ENCODE data around the gene SPINDOC.
"Not testable (repeated sequence)": the region's sequence is repeated elsewhere in the genome, so short reads cannot be mapped to it uniquely, and the experiment has no call there.

Gene SPINDOC

GRCh38 chr11:63813035-63813562, at the start of gene SPINDOC:
Gene SPINDOC, plus strand, starts transcription at chr11:63813456. Its CDS starts 231 bp downstream, at chr11:63813687.
- no peak for FAIRE-seq
- DNase-seq (ENCODE audit: low spot score) = peak; percentile 32

GRCh38 chr11:63763496-63764339, 49.5 kb upstream of the SPINDOC start:
- no peak for FAIRE-seq
- no peak for DNase-seq (ENCODE audit: low spot score)

GRCh38 chr11:63764340-63764678, 48.9 kb upstream of the SPINDOC start:
- no peak for DNase-seq (ENCODE audit: low spot score)
- no peak for FAIRE-seq

- DNase-seq (ENCODE audit: low spot score) (no peak), FAIRE-seq (no peak)
These were observed 48.3 kb upstream of the SPINDOC start for GRCh38 chr11:63764679-63765647.

- DNase-seq (ENCODE audit: low spot score) (no peak), FAIRE-seq (no peak)
These were observed 47.5 kb upstream of the SPINDOC start for GRCh38 chr11:63765688-63766241.

GRCh38 chr11:63766531-63767235, 46.6 kb upstream of the SPINDOC start:
- no peak for FAIRE-seq
- DNase-seq (ENCODE audit: low spot score) = no peak

- FAIRE-seq (no peak), DNase-seq (ENCODE audit: low spot score) (no peak)
These were observed 46.0 kb upstream of the SPINDOC start for GRCh38 chr11:63767267-63767564.

- peak; percentile 23 for DNase-seq (ENCODE audit: low spot score)
- no peak for FAIRE-seq
These were observed 45.6 kb upstream of the SPINDOC start for GRCh38 chr11:63767565-63768236.

- peak; percentile 15 for DNase-seq (ENCODE audit: low spot score)
- no peak for FAIRE-seq
These were observed 44.8 kb upstream of the SPINDOC start, which contains the start of gene ZFTA for GRCh38 chr11:63768237-63769041. Gene ZFTA, minus strand, starts transcription at chr11:63768775. Its CDS starts 153 bp downstream, at chr11:63768622.

GRCh38 chr11:63769042-63769713, 44.1 kb upstream of the SPINDOC start:
- no peak for DNase-seq (ENCODE audit: low spot score)
- FAIRE-seq = no peak

GRCh38 chr11:63769714-63770455, 43.4 kb upstream of the SPINDOC start:
- no peak for DNase-seq (ENCODE audit: low spot score)
- no peak for FAIRE-seq

- no peak for FAIRE-seq
- DNase-seq (ENCODE audit: low spot score) = no peak
These were observed 42.5 kb upstream of the SPINDOC start for GRCh38 chr11:63770763-63771162.

GRCh38 chr11:63771741-63772318, 41.4 kb upstream of the SPINDOC start:
- DNase-seq (ENCODE audit: low spot score); FAIRE-seq: not testable (repeated sequence)

GRCh38 chr11:63775191-63775590, 38.1 kb upstream of the SPINDOC start:
- FAIRE-seq = no peak
- no peak for DNase-seq (ENCODE audit: low spot score)

GRCh38 chr11:63779039-63779438, 34.2 kb upstream of the SPINDOC start:
- no peak for DNase-seq (ENCODE audit: low spot score)
- FAIRE-seq = no peak

GRCh38 chr11:63782749-63783148, 30.5 kb upstream of the SPINDOC start:
- FAIRE-seq = no peak
- no peak for DNase-seq (ENCODE audit: low spot score)

- FAIRE-seq = no peak
- no peak for DNase-seq (ENCODE audit: low spot score)
These were observed 29.2 kb upstream of the SPINDOC start for GRCh38 chr11:63783925-63784592.
